Ammon's horn (tissue), 1 donor: ENCODE results near the gene FAU.
"Not testable (repeated sequence)": the region's sequence is repeated elsewhere in the genome, so short reads cannot be mapped to it uniquely, and the experiment has no call there.

Experiments
- DNase-seq: peaks from one replicate; pipeline ENCODE4 v3.0.0-alpha.2; 2016; ENCODE audit warnings: low spot score

FAU gene

DNA sequence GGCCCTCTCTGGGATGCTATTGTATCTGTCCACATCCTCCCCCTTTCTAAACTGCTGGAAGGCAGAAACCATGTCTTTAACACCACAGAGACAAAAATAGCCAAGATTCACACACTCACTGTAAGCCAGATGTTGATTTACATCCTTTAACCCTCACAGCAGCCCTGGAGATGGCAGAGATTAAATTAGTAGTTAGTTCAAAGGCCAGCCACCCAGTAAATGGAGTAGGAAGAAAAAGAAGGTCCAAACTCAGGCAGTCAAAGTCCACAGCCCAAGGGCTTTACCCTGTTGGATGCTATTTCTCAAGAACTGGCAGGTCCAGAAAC is 2.3 kb downstream of the FAU start:
- no peak for DNase-seq

DNA sequence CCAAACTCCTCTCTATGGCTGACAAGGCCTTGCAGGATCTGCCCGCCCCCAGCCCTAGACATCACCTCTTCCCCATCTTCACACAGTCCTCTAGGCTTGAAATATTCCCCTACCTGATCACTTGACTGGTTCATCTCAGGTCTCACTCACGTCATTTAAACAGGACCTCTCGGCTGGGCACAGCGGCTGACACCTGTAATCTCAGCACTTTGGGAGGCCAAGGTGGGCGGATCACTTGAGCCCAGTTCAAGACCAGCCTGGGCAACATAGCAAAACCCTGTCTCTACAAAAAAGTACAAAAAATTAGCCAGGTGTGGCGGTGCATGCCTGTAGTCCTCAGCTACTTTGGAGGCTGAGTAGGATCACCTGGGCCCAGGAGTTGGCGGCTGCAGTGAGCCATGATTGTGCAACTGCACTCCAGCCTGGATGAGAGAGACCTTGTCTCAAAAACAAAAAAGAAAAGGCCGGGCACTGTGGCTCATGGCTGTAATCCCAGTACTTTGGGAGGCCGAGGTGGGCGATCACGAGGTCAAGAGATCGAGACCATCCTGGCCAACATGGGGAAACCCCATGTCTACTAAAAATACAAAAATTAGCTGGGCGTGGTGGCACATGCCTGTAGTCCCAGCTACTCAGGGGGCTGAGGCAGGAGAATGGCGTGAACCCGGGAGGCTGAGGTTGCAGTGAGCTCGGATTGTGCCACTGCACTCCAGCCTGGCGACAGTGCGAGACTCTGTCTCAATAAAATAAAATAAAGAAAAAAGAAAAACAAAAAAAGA is 2.9 kb downstream of the FAU start:
- not testable (repeated sequence) for DNase-seq

DNA sequence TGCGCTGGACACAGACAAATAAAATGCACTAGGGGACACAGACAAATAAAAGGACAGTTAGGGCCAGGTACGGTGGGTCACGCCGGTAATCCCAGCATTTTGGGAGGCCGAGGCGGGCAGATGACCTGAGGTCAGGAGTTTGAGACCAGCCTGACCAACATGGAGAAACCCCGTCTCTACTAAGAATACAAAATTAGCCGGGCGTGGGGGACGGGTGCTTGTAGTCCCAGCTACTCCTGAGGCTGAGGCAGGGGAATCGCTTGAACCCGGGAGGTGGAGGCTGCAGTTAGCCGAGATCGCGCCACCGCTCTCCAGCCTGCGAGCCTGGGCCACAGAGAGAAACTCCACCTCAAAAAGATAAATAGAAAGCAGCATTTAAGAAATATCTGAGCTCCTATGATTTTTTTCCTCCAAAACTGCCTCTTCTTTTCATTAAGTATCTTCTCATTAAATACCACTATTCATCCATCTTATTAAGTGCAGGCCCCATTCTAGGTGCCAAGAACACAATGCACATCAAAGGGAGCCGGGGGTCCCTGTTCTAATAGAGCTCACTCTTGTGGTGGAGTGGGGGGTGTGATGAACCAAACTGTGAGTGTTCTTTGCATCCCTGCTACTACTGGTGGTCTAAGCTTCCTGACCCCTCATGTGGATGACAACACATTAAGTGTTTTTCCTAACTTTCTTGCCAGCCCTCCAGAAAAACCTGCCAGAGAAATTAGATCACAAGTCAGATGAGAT is 3.7 kb downstream of the FAU start:
- DNase-seq = no peak

DNA sequence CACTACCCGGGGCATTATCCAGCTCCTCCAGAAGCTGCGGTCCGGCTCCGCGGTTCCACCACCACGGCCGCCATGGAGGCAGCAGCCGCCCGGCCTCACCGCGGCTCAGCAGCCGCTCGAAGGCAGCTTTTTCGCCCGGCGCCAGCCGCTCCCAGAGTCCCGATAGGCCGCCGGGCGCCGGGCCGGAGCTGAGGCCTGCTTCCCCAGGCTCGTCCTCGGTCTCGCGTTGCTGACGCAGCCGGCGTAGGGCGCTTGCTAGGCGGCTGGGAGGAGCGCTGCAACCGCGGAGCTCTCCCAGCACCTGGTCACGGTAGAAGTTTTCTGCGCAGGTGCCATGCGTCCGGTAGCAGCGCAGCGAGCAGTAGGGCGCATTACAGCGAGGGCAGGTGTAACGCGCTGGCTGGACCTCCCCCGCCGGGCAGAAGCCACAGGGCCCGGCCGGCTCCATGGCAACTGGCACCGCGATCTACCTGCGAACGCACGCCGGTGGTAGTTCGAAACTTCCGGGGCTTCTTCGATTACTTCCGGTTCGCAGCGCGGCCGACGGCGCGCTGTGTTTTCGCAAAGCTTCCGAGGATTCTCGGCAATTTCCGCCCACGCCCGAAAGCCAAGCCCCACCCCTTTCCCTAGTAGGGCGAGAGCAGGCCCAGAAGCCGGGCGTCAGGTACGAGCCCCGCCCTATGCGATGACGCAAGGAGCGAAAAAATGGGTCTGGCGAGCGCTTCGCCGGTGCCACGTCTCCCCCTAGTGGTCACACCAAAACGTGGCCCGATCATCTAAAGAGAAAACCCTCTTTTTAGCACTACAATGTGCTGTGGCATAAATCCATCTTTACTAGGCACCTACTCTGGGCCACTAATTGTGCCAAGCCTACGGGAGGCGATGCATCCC is 4.5 kb downstream of the FAU start, which contains the start of gene ZNHIT2:
ZNHIT2 (minus strand) TSS at position 496 of the 891 bp plus-strand sequence; CDS start at position 448, 48 bp downstream.
- DNase-seq = peak; percentile 99

DNA sequence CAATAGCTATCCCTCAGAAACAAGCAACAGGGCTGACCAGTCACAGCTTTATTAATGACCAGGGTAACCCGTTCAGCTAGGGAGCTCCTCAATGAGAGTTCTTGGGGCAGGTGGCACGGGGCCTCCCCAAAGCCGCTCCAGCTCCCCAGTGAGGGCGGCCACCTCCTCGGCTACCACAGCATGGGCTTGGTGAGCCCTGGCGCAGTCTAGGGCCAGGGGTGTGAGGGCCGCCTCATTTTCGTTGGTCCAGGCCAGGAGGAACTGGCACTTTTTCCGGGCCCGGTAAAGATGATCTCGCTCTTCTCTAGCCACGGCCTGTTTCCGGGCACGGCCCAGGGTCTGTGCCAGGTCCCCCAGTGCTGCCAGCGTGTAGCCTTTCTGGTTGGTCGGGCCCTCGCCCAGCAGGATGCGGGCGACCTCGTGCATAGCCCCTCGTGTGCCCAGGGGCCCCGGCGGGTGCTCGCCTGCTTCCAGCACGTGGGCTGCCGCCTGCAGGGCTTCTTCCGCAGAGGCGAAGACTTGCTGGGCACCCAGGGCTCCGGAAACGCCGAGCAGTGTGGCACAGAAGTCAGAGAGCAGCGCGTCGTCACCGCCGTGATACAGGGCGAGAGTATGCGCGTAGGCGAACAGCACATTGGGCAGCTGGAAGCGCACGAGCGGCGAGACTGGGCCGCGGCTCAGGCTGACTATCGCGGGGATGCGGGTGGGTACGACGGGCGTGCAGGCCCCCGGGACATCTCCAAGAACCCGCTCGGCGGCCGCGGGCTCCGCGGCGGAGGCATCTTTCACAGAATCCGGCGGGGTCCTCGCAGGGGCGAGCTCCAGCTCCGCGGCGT is 5.3 kb downstream of the FAU start:
- no peak for DNase-seq

DNA sequence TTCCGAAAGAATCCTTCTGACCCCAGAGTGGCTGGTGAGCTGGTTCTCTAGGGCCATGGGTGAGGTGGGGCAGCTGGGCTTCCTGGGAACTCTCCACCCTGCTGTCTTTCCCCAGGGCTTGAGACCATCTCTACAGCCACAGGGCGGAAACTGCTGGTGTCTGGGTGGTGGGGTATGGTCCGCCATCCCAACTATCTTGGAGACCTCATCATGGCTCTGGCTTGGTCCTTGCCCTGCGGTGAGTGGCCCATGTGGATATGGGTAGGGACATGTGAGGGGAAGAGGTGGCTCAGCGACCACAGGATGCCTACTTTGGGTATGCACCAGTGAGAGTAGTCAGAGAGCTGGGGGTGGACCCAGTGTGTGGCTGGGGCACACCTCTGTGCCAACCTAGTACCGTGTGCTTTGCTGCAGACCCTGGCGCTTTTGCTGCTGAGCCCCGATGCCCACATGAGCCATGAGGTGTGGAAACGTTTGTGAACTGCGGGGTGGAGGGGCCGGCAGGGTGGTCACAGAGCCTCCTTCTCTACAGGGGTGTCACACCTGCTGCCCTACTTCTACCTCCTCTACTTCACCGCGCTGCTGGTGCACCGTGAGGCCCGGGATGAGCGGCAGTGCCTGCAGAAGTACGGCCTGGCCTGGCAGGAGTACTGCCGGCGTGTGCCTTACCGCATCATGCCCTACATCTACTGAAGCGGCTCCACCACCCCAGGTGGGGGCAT is 6.4 kb downstream of the FAU start:
- DNase-seq = no peak

DNA sequence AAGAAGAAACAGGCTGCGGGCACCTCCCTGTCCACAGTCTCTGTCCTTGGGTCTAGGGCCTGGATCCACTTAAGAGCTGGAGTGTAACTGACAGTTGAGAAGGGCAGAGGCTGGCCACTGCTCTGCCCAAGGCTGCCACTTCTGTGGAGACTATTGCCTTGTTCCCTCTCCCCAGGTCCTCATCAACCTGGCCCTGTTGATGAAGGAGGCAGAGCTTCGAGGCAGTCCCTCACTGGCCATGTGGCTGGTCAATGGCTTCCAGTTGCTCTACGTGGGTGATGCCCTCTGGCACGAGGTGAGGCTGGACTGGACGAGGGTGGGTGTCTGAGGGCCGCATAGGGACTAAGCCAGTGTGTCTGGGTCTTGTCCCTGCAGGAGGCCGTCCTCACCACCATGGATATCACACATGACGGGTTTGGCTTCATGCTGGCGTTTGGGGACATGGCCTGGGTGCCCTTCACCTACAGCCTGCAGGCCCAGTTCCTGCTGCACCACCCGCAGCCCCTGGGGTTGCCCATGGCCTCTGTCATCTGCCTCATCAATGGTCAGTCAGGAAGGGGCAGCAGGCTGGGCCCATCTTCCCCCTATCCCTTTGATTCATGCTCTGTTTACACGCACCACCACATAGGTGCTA is 7.3 kb downstream of the FAU start:
- no peak for DNase-seq

DNA sequence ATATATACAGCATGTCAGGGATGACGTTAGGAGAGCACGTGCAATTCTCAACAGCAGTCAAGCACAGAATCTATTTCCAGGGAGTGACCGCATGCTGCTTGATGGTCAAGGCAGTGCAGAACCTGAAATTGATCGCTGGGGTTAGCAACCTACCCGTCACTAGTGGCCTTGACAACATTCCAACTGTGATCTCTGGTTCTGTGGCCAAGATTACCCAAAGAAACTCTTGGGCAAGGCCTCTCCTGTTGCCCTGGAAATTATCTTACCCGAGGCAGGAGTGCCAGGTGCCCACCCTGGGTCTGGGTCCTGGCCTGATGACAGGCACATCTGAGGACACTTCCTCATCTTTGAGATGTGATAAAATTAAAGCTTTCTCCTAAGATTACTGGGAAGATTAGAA is 8.1 kb downstream of the FAU start:
- DNase-seq = no peak

DNA sequence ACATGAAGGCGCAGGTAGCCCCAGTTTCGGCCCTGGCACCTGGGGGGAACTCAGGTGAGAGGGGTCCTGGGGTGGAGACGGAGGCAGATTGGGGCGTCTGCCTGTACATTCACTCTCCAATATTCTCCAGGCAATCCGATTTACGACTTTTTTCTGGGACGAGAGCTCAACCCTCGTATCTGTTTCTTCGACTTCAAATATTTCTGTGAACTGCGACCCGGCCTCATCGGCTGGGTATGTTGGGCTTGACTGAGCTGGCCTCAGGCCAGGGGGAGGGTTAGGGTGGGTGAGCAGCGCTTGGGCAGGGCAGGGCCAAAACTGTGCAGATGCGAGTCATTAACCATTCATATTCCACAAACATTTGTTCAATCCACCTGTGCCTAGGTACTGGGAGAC is 8.6 kb downstream of the FAU start:
- DNase-seq = no peak

DNA sequence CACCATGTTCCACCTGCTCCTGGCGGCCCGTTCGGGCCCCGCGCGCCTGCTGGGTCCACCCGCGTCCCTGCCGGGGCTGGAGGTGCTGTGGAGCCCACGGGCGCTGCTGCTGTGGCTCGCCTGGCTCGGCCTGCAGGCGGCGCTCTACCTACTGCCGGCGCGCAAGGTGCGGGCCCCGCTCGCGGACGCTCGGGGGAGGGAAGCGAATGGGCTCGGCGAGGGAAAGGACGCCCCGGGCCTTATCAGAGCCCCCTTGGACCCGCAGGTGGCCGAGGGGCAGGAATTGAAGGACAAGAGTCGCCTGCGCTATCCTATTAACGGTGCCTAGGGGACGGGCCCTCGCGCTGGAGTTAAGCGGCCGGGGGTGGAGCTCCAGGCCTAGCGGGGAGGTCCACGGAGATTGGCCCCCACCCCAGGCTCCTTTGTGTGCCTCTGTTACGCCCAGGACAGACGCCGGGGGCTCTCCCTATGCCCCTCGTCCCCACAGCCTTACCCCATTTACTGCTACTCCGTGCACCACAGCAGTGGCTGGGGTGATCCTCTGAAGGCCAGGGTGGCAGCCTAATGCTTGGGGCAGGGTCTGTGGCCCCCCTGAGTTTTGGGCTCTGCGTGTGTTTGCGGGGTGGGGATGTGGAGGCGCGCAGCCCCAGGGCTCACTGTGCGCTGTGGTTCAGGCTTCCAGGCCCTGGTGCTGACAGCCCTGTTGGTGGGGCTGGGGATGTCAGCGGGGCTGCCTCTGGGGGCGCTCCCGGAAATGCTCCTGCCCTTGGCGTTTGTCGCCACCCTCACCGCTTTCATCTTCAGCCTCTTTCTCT is 9.2 kb downstream of the FAU start:
- peak; percentile 45 for DNase-seq

DNA sequence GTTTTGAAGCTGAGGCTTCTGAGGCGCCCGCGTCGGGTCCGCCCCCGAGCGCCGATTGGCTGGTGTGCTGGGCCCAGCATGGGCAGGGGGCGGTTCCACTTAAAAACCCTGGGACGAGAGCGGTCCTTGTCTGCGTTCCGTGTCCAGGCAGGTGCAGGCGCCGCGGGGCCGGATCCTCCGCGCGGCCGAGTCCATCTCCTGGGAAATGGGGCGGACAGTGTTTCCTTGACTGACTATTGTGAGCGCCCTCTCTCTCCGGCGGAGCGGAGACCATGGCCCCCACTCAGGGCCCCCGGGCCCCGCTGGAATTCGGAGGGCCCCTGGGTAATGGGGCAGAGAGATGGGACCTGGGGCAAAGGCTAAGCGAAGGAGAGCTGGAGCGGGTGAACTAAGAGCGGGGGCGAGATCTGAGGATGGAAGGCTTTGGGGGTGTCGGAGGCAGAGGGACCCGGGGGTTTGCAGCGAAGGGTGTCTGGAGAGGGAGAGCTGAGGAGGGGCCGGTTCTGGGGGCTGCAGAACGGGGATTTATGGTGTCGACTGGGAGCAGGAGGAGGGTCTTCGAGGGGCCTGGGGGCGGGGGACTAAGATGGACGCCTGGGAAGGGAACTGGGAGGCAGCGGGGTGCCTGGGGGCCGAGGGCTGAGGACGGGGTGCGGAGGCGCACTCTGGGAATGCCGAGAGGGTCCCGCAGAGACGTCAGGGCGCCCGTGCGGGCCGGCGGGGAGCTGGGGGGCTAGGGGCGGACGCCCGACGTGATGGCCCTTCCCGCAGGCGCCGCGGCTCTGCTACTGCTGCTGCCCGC is 10.0 kb downstream of the FAU start, which contains the start of gene TM7SF2:
TM7SF2 (plus strand) TSS at position 129 of the 802 bp plus-strand sequence; CDS start at position 273, 144 bp downstream.
- peak; percentile 97 for DNase-seq

DNA sequence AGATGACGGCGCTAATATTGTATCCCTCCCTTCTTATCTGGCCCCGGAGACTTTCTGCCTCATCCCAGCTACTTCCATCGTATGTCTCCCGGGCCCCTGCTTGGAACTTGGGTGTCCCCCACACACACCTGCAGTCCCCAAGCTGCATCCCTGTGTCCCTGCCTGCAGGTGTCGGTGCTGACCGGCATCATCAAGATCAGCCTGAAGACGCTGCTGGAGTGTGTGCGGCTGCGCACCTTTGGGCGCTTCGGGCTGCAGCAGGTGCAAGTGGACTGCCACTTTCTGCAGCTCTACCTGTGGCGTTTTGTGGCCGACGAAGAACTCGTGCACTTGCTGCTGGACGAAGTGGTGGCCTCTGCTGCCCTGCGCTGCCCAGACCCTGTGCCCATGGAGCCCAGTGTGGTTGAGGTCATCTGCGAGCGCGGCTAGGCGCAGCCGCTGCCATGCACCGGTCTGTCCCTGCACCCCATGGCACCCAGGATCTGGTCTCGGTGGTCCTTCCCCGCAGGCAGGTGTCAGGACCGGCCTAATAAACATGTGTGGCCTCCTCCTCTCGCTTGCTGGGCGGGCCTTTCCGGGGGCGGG is 10.7 kb downstream of the FAU start:
- DNase-seq = no peak

DNA sequence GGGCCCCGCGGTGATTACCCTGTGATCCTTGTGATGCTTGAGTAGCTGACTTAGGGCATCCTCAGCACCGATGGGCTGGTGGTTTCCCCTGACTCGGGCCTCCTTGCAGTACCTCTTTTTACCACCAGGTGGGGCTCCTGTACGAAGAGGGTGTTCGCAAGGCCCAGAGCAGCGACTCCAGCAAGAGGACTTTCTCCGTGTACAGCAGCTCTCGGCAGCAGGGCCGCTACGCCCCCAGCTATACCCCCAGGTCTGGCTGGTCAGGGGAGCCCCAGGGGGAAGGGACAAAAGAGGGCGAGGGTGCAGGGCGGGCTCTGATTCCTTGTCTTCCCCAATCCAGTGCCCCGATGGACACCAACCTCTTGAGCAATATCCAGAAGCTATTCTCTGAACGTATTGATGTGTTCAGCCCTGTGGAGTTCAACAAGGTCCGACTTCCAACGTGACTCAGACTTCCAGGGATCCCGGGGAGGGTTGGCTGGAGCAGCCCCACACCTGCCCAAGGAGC is 11.5 kb downstream of the FAU start:
- peak; percentile 85 for DNase-seq

DNA sequence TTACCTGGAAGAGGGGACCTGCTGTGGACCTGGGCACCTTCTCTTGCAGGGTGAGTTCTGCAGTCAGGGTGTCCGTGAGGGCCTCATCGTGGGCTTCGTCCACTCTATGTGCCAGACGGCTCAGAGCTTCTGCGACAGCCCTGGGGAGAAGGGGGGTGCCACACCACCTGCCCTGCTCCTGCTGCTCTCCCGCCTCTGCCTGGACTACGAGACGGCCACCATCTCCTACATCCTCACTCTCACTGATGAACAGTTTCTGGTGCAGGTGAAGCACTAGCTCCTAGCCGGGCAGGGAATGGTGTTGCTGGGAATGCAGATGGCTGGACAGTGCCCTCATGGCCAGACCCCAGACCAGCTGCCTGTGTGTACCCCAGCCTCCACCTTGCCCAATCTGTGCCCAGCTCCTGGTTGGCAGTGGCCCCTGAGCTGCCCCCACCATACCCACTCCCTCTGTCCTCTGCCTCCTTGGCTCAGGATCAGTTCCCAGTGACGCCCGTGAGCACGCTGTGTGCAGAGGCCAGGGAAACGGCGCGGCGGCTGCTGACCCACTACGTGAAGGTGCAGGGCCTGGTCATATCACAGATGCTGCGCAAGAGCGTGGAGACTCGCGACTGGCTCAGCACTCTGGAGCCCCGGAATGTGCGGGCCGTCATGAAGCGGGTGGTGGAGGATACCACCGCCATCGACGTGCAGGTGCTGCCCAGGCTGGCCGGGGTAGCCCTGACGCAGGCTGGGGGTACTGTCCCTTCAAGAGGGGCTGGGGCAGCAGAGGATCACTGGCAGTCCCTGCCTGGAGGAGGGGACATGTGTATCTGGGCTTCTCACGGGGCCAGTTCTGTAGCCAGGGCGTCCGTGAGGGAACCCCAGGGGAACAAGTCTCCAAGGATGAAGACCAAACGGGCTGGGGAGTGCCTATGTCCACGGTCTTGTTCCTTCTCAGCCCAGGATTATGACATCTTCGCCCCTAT is 12.4 kb downstream of the FAU start:
- DNase-seq = no peak

DNA sequence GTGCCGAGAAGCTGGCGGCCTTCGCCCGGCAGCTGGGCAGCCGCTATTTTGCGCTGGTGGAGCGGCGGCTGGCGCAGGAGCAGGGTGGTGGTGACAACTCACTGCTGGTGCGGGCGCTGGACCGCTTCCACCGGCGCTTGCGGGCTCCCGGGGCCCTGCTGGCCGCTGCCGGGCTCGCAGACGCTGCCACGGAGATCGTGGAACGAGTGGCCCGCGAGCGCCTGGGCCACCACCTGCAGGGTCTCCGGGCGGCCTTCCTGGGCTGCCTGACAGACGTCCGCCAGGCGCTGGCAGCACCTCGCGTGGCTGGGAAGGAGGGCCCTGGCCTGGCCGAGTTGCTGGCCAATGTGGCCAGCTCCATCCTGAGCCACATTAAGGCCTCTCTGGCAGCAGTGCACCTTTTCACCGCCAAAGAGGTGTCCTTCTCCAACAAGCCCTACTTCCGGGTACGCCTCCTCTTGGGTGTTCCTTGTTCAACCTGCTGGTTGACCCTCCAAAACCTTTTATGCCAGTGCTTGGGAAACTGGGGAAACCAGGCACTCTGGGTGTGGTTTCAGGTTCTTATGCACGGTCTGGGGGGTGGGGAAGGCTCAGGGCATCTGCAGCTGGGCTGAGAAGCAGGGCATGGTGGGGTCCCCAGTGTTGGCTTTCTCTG is 13.3 kb downstream of the FAU start:
- no peak for DNase-seq

DNA sequence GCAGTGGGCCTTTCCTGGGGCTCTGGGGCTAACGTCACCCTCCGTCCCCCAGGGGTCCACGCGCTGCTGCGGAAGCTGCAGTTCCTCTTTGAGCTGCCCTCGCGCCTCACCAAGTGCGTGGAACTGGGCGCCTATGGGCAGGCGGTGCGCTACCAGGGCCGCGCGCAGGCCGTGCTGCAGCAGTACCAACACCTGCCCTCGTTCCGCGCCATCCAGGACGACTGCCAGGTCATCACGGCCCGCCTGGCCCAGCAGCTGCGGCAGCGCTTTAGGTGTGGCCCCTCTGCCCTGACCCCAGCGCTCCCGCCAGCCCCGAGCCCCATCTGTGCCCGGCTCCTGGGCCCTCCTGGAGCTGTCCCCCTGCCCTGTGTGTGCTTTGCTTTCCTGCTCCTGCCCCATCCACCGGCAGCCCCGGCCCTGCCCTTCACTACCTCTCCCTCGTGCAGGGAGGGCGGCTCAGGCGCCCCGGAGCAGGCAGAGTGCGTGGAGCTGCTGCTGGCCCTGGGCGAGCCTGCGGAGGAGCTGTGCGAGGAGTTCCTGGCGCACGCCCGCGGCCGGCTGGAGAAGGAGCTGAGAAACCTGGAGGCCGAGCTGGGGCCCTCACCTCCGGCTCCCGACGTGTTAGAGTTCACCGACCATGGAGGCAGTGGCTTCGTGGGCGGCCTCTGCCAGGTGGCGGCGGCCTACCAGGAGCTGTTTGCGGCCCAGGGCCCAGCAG is 14.0 kb downstream of the FAU start:
- no peak for DNase-seq
